Endothelial cell of umbilical vein (primary cell): Measurements from ENCODE around the gene CLIC4. TPM values are rescaled to one million over a fixed set of nuclear protein-coding genes. Genes with fewer than 3 reads are reported as not detected.

Experiments used
- BruUV-seq: library from RNA; stranded (reverse); fragments of 400-500 nt; replicated peaks from 2 replicates; lab custom pipeline; 2021; lab: Mats Ljungman, UMichigan
- CTCF ChIA-PET: fragments of 300-600, 350-600 bp; sonication (Branson Sonifier 250); formaldehyde crosslinking; loops from one replicate; lab custom pipeline; 2021; ENCODE audit warnings: antibody characterized with exemption, inconsistent platforms; lab: Charles Lee
- POLR2A ChIA-PET: fragments of 300-600, 350-600 bp; sonication (Branson Sonifier 250); formaldehyde crosslinking; loops from one replicate; lab custom pipeline; 2021; ENCODE audit warnings: antibody characterized with exemption, inconsistent platforms; lab: Charles Lee
- DNase-seq: peaks from one replicate; pipeline ENCODE4 v3.0.0-alpha.2; 2011; ENCODE audit warnings: low read depth, low spot score
- FAIRE-seq: peaks from 2 replicates; lab custom pipeline; 2011; peaks lifted over from hg19 to GRCh38; lab: Jason Lieb, UNC
- H2AFZ ChIP-seq: 2 replicates; pipeline ENCODE4 v1.6.0; 2012; ENCODE audit warnings: low read depth, low read length, control low read depth, inconsistent platforms
- H3K27ac ChIP-seq: 2 replicates; pipeline ENCODE4 v1.5.1; 2011; ENCODE audit warnings: low read depth, mild to moderate bottlenecking, control low read depth, low read length, moderate library complexity; ENCODE audit not compliant: insufficient read depth
- H3K27me3 ChIP-seq, 2 experiments: 2 replicates each; pipeline versions ENCODE4 v1.6.0 to v1.6.1; 2011; ENCODE audit warnings: low read length in 2 of 2, mixed read lengths in 1 of 2; ENCODE audit not compliant: control insufficient read depth in 2 of 2, insufficient read depth in 2 of 2
- H3K36me3 ChIP-seq, 2 experiments: 2 replicates in 1 of 2; 3 replicates in 1 of 2; pipeline ENCODE4 v1.5.1; 2011; ENCODE audit warnings: low read length in 2 of 2, mild to moderate bottlenecking in 1 of 2, moderate library complexity in 1 of 2; ENCODE audit not compliant: control insufficient read depth in 2 of 2, insufficient read depth in 2 of 2; ENCODE audit errors: extremely low read depth in 1 of 2
- H3K4me1 ChIP-seq: 3 replicates; pipeline ENCODE4 v1.5.1; 2011; ENCODE audit warnings: mild to moderate bottlenecking, low read length; ENCODE audit not compliant: control insufficient read depth, insufficient read depth; ENCODE audit errors: extremely low read depth
- H3K4me2 ChIP-seq: 2 replicates; pipeline ENCODE4 v1.6.1; 2011; ENCODE audit warnings: low read length, control low read depth, mixed read lengths; ENCODE audit not compliant: insufficient read depth
- H3K4me3 ChIP-seq, 3 experiments: fragments of 200-600 bp in 1 of 3; sonication (generic), shearing (Covaris generic) in 1 of 3; replicated peaks in 1 of 3; 2 replicates each; pipeline ENCODE4 v1.5.1; 2011 to 2016; ENCODE audit warnings: control low read depth in 3 of 3, low read length in 3 of 3, mild to moderate bottlenecking in 2 of 3, inconsistent platforms in 1 of 3, low read depth in 1 of 3, moderate library complexity in 1 of 3; ENCODE audit not compliant: insufficient read depth in 1 of 3
- H3K79me2 ChIP-seq: 2 replicates; pipeline ENCODE4 v1.6.0; 2012; ENCODE audit warnings: low read length, inconsistent platforms; ENCODE audit not compliant: control insufficient read depth, insufficient read depth
- H3K9ac ChIP-seq: replicated peaks from 2 replicates; pipeline ENCODE3; 2011; ENCODE audit warnings: low read length, control low read depth; ENCODE audit not compliant: insufficient read depth; ENCODE audit errors: extremely low read depth
- H3K9me1 ChIP-seq: replicated peaks from 3 replicates; pipeline ENCODE4 v1.6.0; 2011; ENCODE audit warnings: mild to moderate bottlenecking, low read length; ENCODE audit not compliant: control insufficient read depth, insufficient read depth; ENCODE audit errors: extremely low read depth
- H3K9me3 ChIP-seq: replicated peaks from 2 replicates; pipeline ENCODE4 v1.5.1; 2012; ENCODE audit warnings: low read length, inconsistent platforms; ENCODE audit not compliant: control insufficient read depth, insufficient read depth
- H4K20me1 ChIP-seq: replicated peaks from 2 replicates; pipeline ENCODE3; 2011; ENCODE audit warnings: mild to moderate bottlenecking, low read length; ENCODE audit not compliant: control insufficient read depth, insufficient read depth; ENCODE audit errors: extremely low read depth
- EZH2 ChIP-seq: IDR thresholded peaks from 2 replicates; pipeline ENCODE4 v1.6.1; 2012; ENCODE audit warnings: borderline replicate concordance, low read depth, mild to moderate bottlenecking, moderate library complexity, low read length, inconsistent platforms; ENCODE audit not compliant: severe bottlenecking
- FOS ChIP-seq: IDR thresholded peaks from 2 replicates; pipeline ENCODE4 v1.6.1; 2011; ENCODE audit warnings: mild to moderate bottlenecking, low read length, moderate library complexity, borderline replicate concordance; ENCODE audit not compliant: insufficient read depth
- GATA2 ChIP-seq: IDR thresholded peaks from 2 replicates; pipeline ENCODE4 v1.7.0; 2011; ENCODE audit warnings: low read depth, mild to moderate bottlenecking, moderate library complexity, mixed read lengths, low read length; ENCODE audit not compliant: insufficient read length, insufficient read depth
- JUN ChIP-seq: IDR thresholded peaks from 2 replicates; pipeline ENCODE4 v1.6.1; 2011; ENCODE audit warnings: borderline replicate concordance, low read depth; ENCODE audit not compliant: insufficient read length, insufficient read depth
- MYC ChIP-seq: IDR thresholded peaks from one replicate; pipeline ENCODE4 v1.6.1; 2011; ENCODE audit warnings: mild to moderate bottlenecking, low read depth, low read length
- POLR2A ChIP-seq: IDR thresholded peaks from 2 replicates; pipeline ENCODE4 v1.6.1; 2012; ENCODE audit warnings: low read depth, mild to moderate bottlenecking, control low read depth, low read length
- POLR2AphosphoS5 ChIP-seq: IDR thresholded peaks from 2 replicates; pipeline ENCODE4 v1.6.1; 2012; ENCODE audit warnings: low read depth, mild to moderate bottlenecking, control low read depth, low read length, moderate library complexity; ENCODE audit not compliant: insufficient read depth
- dilution Hi-C: fragments of 300-500 bp; cut with MboI; formaldehyde crosslinking; loops from one replicate; pipeline ENCODE4 v1.15.0; 2019; ENCODE audit warnings: low sequenced_read_pairs; ENCODE audit not compliant: extremely low pct_ligation_motif_present
- intact Hi-C: fragments of 100-400 bp; cut with micrococcal nuclease; formaldehyde crosslinking; loops from one replicate; pipeline ENCODE4 v1.10.0; 2022
- polyA plus RNA-seq, 4 experiments: library from polyadenylated mRNA; depleted of rRNA in 3 of 4; stranded (reverse) in 3 of 4; unstranded in 1 of 4; fragments of >200 nt; gene quantifications; 2 replicates each; pipeline versions ENCODE4 v1.2.1 to v1.2.3, GENCODE V29; 2011 to 2012; ENCODE audit warnings: missing spikeins in 1 of 4
- total RNA-seq: library from RNA; stranded (reverse); gene quantifications from 2 replicates; pipeline ENCODE4 v1.2.3, GENCODE V29; 2021
- TF ChIP-seq, protein P1 (sequence below): IDR thresholded peaks from 2 replicates; pipeline ENCODE4 v1.6.1; 2011; ENCODE audit not compliant: insufficient read depth, insufficient read length
- TF ChIP-seq, protein P2 (sequence below), 2 donors: IDR thresholded peaks; 1 replicate in 1 of 2; 2 replicates in 1 of 2; pipeline ENCODE4 v1.5.1; 2011; ENCODE audit warnings: low read length in 2 of 2, mild to moderate bottlenecking in 2 of 2, moderate library complexity in 2 of 2, control low read depth in 1 of 2, inconsistent platforms in 1 of 2, low read depth in 1 of 2; ENCODE audit not compliant: insufficient read depth in 1 of 2; ENCODE audit errors: extremely low read depth in 1 of 2

Gene CLIC4
- total and polyA plus RNA-seq, 2 donors (not counting 3 experiments of a cell fraction or from before 2014, with no cell fraction given), result 97.5 to 330 TPM

DNA sequence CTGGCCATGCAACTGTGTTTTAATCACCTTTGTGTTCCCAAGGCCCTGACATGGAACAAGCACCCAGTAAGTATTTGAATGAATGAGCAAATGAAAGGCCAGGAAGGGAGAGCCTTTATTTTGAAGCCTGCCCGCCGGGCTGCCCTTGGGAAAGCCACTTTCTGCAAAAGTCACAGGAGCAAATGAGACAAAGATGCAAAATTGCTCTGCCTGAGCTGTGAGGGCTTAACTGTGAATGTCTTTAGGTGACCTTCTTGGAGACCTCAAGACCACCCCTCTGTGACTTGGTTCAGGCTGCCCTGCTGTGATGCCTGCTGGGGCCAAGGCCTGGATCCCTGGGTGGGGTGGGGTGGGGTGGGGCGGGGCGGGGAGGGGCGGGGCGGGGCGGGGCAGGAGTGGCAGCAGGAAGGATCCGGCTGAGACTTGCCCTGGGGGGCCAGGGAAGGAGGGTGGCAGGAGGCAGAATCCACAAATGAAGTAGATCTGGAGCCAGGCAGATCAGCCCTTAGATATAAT is 130.8 kb downstream of the CLIC4 start:
- peaks cover 11 to 26% of the 10 kb centered on the region in 2 experiments for H3K27me3 ChIP-seq
- H3K4me3 ChIP-seq, result no peak overlapping the region
- no peak for FAIRE-seq
- H3K9me1 ChIP-seq, result no peaks in the 10 kb centered on the region
- DNase-seq, result no peak
- no peaks in the 10 kb centered on the region for H3K9me3 ChIP-seq
- no peaks in the 10 kb centered on the region for H3K79me2 ChIP-seq
- ChIA-PET POLR2A (no interaction called here), CTCF (interaction anchor here (1.2 kb wide), 1 partner anchor 14 kb away, joined by 3 read pairs; no protein-coding TSS in a partner anchor)
- no peaks in the 10 kb centered on the region for H4K20me1 ChIP-seq
- TF ChIP-seq, protein P1, sequence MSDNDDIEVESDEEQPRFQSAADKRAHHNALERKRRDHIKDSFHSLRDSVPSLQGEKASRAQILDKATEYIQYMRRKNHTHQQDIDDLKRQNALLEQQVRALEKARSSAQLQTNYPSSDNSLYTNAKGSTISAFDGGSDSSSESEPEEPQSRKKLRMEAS, result no peak
- TF ChIP-seq MYC (no peak), POLR2A (no peak), JUN (no peak), POLR2AphosphoS5 (no peak), FOS (no peak), GATA2 (no peak), EZH2 (no peak)
- TF ChIP-seq, protein P2, sequence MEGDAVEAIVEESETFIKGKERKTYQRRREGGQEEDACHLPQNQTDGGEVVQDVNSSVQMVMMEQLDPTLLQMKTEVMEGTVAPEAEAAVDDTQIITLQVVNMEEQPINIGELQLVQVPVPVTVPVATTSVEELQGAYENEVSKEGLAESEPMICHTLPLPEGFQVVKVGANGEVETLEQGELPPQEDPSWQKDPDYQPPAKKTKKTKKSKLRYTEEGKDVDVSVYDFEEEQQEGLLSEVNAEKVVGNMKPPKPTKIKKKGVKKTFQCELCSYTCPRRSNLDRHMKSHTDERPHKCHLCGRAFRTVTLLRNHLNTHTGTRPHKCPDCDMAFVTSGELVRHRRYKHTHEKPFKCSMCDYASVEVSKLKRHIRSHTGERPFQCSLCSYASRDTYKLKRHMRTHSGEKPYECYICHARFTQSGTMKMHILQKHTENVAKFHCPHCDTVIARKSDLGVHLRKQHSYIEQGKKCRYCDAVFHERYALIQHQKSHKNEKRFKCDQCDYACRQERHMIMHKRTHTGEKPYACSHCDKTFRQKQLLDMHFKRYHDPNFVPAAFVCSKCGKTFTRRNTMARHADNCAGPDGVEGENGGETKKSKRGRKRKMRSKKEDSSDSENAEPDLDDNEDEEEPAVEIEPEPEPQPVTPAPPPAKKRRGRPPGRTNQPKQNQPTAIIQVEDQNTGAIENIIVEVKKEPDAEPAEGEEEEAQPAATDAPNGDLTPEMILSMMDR (IDR thresholded peaks at IDR 0.05; ENCODE audit: extremely low read depth in 1 of 2, insufficient read depth in 1 of 2, low read depth in 1 of 2, low read length in 2 of 2), result no peak
- H3K27ac ChIP-seq, result no peak overlapping the region
- no peak overlapping the region for H2AFZ ChIP-seq
- H3K9ac ChIP-seq, result no peak overlapping the region
- no TSS peak for BruUV-seq
- H3K36me3 ChIP-seq, result no peaks in the 10 kb centered on the region
- no peaks in the 10 kb centered on the region for H3K4me1 ChIP-seq
- intact Hi-C loops (no loop called here), dilution Hi-C loops (no loop called here)
- H3K4me2 ChIP-seq, result no peak overlapping the region
